HuH-7 (cell line): ENCODE data around the gene PIWIL4.

Source experiments
- DNase-seq: peaks from one replicate; pipeline ENCODE4 v3.0.0; 2011; ENCODE audit warnings: low spot score

PIWIL4 gene

DNA sequence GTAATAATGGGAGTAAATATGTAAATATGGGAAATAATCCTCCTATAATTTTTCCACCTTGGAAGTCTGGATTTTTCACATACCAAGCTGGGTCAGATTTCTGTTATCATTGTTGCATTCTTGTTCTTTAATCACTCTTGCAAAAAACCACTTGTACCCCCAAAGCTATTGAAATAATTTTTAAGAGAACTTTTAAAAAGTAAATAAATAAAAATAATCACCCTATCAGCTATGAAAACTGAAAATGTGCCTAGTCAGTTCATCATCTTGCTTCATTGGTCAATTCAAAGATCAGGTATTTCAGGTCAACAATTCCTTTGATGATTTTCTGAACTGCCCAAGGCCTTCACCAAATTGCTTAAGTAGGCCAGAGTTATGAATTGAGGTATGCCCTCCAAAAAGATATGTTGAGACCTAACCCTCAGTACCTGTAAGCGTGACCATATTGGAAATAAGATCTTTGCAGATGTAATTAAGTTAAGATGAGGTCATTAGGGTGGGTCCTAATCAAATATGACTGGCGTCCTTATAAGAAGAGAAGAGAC is 95.8 kb downstream of the PIWIL4 start:
- no peak for DNase-seq

DNA sequence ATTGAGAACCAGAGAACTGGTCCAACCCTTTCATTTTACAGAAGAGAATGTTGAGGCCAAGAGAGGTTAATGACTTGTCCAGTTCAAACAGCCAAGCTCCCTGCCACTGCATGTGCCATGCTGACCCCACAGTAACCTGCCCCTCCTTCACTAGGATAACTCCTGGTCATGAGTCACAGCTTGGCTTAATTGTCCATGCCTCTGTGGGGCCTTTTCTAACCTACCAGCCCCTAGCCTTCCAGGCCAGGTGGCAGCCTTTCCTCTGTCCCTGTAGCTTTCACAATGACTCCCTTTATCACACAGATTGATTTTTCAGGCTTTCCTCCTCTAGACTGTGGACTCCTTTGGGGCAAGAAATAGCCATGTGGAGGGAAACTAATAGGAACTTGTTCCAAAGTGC is 97.2 kb downstream of the PIWIL4 start:
- DNase-seq, result no peak

DNA sequence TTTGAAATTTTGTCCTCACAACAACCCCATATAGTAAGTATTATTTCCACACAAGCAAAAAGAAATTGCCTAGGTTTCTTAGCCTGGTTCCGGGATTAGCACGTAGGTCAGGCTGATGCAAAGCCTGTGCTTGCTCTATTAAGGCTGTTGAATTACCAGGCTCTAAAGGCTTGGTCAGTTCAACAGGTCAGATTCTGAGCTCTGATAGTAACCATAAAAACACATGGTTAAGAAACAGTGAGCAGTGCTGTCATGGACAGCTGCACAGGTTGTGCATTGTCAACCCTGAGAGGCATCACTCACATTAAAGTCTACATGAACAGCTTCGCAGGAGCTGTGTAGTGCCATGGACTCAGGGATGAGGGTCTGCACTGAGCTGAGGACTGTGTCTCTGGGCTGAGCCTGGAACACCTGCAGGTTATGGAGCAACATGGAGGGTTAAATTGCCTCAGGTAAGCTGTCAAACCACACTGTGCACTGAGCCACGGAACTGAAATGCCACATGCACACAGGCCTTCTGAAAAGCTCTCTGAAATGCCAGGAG is 98.0 kb downstream of the PIWIL4 start:
- DNase-seq, result no peak

DNA sequence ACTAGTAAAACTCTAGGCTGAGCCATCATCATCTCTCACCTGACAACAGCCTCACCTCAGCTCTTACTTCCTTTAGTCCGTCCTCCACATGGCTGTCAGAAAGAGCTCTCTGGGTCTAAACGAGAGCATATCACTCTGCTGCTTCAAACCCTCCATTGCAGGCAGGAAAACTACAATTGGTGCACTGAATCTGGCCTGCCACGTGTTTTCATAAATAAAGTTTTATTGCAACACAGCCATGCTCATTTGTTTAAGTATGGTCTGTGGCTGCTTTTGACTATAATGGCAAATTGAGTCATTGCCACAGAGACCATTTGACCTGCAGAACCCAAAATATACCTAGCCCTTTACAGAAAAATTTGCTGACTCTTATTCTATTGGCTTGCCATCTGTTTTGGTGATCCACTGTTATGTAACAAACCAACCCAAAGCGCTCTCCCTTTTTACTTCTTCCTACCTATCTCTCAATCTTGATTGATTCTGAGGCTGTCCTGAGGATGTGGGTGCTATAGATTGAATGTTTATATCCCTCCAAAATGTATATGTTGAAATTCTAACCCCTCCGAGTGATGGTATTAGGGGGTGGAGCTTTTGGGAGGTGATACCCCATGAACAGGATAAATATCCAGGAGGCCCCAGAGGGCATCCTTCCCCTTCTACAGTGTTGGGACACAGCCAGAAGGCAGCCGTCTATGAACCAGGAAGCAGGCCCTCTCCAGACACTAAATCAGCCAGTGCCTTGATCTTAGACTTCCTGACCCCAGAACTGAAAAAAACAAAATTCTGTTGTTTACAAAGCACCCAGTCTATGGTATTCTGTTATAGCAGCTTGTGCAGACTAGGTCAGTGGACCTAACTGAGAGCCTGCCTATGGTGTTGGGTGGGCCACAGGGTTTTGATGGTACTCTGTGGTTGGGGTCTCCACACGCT is 99.9 kb downstream of the PIWIL4 start:
- no peak for DNase-seq

DNA sequence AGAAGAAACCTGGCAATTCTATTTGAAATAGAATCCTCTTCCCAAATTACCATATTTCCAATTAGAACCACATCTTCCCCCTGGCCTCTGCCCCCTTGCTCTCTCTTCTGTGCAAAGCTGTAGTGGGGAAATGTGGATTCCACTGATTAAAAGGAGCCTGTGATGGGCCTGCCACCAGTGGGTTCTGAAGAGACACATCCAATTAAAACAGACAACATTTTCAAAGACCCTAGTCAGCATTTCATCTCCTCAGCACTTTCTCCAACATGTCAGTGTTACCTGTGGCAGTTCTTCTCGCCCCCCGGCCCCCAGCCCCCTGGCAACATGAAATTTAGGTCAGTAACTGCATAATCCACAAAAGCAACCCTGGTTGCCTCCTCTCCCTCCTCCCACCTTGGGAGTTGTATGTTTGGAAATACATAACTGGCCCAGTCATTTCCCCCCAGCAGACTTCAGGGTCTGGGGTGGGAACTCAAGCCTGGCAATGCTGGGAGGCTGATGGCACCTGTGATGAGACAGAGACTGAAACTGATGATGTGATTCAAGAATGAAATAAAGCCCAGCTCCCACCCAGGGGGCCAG is 101.1 kb downstream of the PIWIL4 start:
- no peak for DNase-seq

DNA sequence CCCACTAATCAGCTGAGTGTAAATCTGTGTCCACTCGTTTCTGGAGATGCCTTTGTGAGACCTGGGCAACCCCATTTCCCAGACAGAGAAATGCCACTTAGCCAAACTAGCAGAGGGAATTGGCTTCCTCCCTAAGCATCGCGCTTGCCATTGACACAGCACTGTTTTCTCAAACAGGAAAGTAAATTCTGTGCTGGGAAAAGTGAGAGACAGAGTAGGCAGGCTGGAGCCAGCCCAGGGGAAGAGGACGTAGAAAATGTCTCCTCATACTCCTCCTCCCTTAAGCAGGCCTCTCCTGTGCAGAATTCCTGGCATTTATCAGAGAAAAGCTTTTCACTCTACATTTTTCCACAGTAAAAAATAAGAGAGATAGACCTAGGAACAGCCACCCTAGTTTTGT is 101.9 kb downstream of the PIWIL4 start:
- no peak for DNase-seq
